Progenitor cell of endocrine pancreas (in vitro differentiated cells): Measurements from ENCODE around the gene SLC16A3. TPM values are rescaled to one million over a fixed set of nuclear protein-coding genes. Genes with fewer than 3 reads are reported as not detected.

Experiments
- DNase-seq: peaks from one replicate; pipeline ENCODE4 v3.0.0; 2021; ENCODE audit warnings: low spot score; ENCODE audit not compliant: unreplicated experiment
- H3K27ac Mint-ChIP-seq: 2 replicates; pipeline ENCODE4 v1.8.0; 2021; ENCODE audit warnings: mild to moderate bottlenecking, moderate library complexity, mixed read lengths
- H3K27me3 Mint-ChIP-seq: 2 replicates; pipeline ENCODE4 v1.8.0; 2021; ENCODE audit warnings: mixed read lengths
- H3K36me3 Mint-ChIP-seq: 2 replicates; pipeline ENCODE4 v1.8.0; 2022; ENCODE audit warnings: mixed read lengths; ENCODE audit not compliant: insufficient read depth
- H3K4me1 Mint-ChIP-seq: 2 replicates; pipeline ENCODE4 v1.8.0; 2021; ENCODE audit warnings: low read depth, mixed read lengths
- H3K4me3 Mint-ChIP-seq: 2 replicates; pipeline ENCODE4 v1.8.0; 2021; ENCODE audit warnings: low read depth, mild to moderate bottlenecking, moderate library complexity, mixed read lengths
- H3K9me3 Mint-ChIP-seq: 2 replicates; pipeline ENCODE4 v1.8.0; 2021; ENCODE audit warnings: low read depth, mixed read lengths
- total RNA-seq: library from RNA; stranded (reverse); gene quantifications from 2 replicates; pipeline ENCODE4 v1.2.1, GENCODE V29; 2021
- TF ChIP-seq, protein P1 (sequence below): fragments of 200-600 bp; sonication (generic); IDR thresholded peaks from one replicate; pipeline ENCODE4 v1.5.0; 2021; ENCODE audit warnings: antibody characterized with exemption, mild to moderate bottlenecking; ENCODE audit not compliant: unreplicated experiment

Gene SLC16A3
- total RNA-seq, 1 donor from 2014 or later, result 5.4 TPM

- Mint-ChIP-seq H3K9me3 (no peaks in the 10 kb centered on the region), H3K27me3 (peaks cover 13% of the 10 kb centered on the region), H3K36me3 (peaks cover 4% of the 10 kb centered on the region), H3K4me3 (no peak overlapping the region), H3K4me1 (peaks cover 20% of the 10 kb centered on the region), H3K27ac (peak overlapping the region; percentile 94)
- TF ChIP-seq, protein P1, sequence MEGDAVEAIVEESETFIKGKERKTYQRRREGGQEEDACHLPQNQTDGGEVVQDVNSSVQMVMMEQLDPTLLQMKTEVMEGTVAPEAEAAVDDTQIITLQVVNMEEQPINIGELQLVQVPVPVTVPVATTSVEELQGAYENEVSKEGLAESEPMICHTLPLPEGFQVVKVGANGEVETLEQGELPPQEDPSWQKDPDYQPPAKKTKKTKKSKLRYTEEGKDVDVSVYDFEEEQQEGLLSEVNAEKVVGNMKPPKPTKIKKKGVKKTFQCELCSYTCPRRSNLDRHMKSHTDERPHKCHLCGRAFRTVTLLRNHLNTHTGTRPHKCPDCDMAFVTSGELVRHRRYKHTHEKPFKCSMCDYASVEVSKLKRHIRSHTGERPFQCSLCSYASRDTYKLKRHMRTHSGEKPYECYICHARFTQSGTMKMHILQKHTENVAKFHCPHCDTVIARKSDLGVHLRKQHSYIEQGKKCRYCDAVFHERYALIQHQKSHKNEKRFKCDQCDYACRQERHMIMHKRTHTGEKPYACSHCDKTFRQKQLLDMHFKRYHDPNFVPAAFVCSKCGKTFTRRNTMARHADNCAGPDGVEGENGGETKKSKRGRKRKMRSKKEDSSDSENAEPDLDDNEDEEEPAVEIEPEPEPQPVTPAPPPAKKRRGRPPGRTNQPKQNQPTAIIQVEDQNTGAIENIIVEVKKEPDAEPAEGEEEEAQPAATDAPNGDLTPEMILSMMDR, result no peak
- DNase-seq, result no peak
Measured at GRCh38 chr17:82278786-82279391, 50.0 kb downstream of the SLC16A3 start.

GRCh38 chr17:82280537-82280936, 51.7 kb downstream of the SLC16A3 start:
- peaks cover 16% of the 10 kb centered on the region for H3K4me1 Mint-ChIP-seq

GRCh38 chr17:82281076-82281475, 52.2 kb downstream of the SLC16A3 start:
- Mint-ChIP-seq H3K4me1 (peaks cover 16% of the 10 kb centered on the region), H3K9me3 (no peaks in the 10 kb centered on the region), H3K4me3 (no peak overlapping the region), H3K27me3 (peaks cover 15% of the 10 kb centered on the region), H3K36me3 (peaks cover 2% of the 10 kb centered on the region), H3K27ac (peak overlapping the region; percentile 3)
- TF ChIP-seq, protein P1, result no peak
- DNase-seq, result no peak

More at GRCh38 chr17:82280537-82280936, 51.7 kb downstream of the SLC16A3 start:
- Mint-ChIP-seq H3K27ac (no peak overlapping the region), H3K36me3 (peaks cover 2% of the 10 kb centered on the region), H3K4me3 (no peak overlapping the region), H3K27me3 (peaks cover 15% of the 10 kb centered on the region), H3K9me3 (no peaks in the 10 kb centered on the region)
- TF ChIP-seq, protein P1, result no peak
- DNase-seq, result no peak

DNA sequence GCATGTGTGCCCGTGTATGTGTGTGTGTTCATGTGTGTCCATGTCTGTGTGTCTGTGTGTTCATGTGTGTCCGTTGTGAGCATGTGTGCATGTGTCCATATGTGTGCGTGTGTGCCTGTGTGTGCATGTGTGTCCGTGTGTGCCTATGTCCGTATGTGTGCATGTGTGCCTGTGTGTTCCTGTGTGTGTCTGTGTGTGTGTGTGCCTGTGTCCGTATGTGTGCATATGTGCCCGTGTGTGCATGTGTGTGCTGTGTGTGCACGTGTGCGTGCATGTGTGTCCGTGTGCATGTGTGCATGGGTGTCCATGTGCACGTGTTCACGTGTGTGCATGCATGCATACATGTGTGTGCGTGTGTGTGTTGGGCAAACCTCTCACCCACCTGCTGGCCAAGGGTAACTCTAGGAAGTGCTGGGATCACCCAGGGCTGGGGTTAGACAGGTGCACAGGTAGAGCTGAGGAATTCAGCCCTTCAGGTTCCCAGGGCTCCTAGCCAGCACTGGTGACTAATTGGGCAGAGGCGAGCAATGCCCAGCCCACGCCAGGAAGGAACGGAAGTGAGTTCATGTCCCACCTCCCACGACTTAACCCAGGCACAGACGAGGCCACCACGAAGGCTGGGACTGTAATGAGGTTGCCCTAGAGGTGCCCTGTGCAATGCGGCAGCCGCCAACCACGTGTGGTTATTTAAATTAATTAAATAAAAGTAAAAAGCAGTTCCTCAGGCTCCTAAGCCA, 52.8 kb downstream of the SLC16A3 start:
- TF ChIP-seq, protein P1, result no peak
- no peak for DNase-seq
- Mint-ChIP-seq H3K4me3 (no peak overlapping the region), H3K9me3 (no peaks in the 10 kb centered on the region), H3K27ac (peak overlapping the region; percentile 3), H3K27me3 (peaks cover 15% of the 10 kb centered on the region), H3K36me3 (no peaks in the 10 kb centered on the region), H3K4me1 (peaks cover 16% of the 10 kb centered on the region)

- no peaks in the 10 kb centered on the region for H3K36me3 Mint-ChIP-seq
- TF ChIP-seq, protein P1, result no peak
- H3K27ac Mint-ChIP-seq, result no peak overlapping the region
- H3K9me3 Mint-ChIP-seq, result no peaks in the 10 kb centered on the region
- no peak overlapping the region for H3K4me3 Mint-ChIP-seq
- peaks cover 15% of the 10 kb centered on the region for H3K27me3 Mint-ChIP-seq
- H3K4me1 Mint-ChIP-seq, result peaks cover 12% of the 10 kb centered on the region
- DNase-seq, result no peak
Measured at GRCh38 chr17:82282239-82283207, 53.7 kb downstream of the SLC16A3 start.
